H1 (cell line): ENCODE data around the gene CYP1A2. TPM values are rescaled to one million over a fixed set of nuclear protein-coding genes. Genes with fewer than 3 reads are reported as not detected.

Source experiments
- CTCF ChIA-PET: fragments of 300-600 bp; sonication (Branson Sonifier 250); formaldehyde crosslinking; loops from one replicate; lab custom pipeline; 2021; ENCODE audit not compliant: partially characterized antibody; lab: Charles Lee
- POLR2A ChIA-PET: fragments of 300-600 bp; sonication (Branson Sonifier 250); formaldehyde crosslinking; loops from one replicate; lab custom pipeline; 2021; ENCODE audit warnings: inconsistent platforms; ENCODE audit not compliant: partially characterized antibody; lab: Charles Lee
- DNase-seq, 2 experiments: peaks; one replicate each; pipeline versions ENCODE4 v3.0.0 to v3.0.0-alpha.2; 2010 to 2022; ENCODE audit warnings: low spot score in 2 of 2, low read depth in 1 of 2, mixed read lengths in 1 of 2
- FAIRE-seq: peaks from 2 replicates; lab custom pipeline; 2011; peaks lifted over from hg19 to GRCh38; lab: Jason Lieb, UNC
- H2AFZ ChIP-seq: 2 replicates; pipeline ENCODE4 v1.8.1; 2012; ENCODE audit warnings: low read length, inconsistent platforms
- H2AK5ac ChIP-seq: 2 replicates; pipeline ENCODE4 v1.6.1; 2013; ENCODE audit warnings: low read depth, low read length
- H2BK120ac ChIP-seq: replicated peaks from 2 replicates; pipeline ENCODE3; 2013; ENCODE audit warnings: low read depth, low read length, inconsistent platforms
- H2BK12ac ChIP-seq: 2 replicates; pipeline ENCODE4 v1.6.1; 2013; ENCODE audit warnings: low read depth, low read length
- H2BK15ac ChIP-seq: 2 replicates; pipeline ENCODE4 v1.6.1; 2013; ENCODE audit warnings: low read length
- H2BK20ac ChIP-seq: 2 replicates; pipeline ENCODE4 v1.6.1; 2013; ENCODE audit warnings: low read length
- H2BK5ac ChIP-seq: 2 replicates; pipeline ENCODE4 v1.6.1; 2013; ENCODE audit warnings: low read depth, low read length
- H3K14ac ChIP-seq: 2 replicates; pipeline ENCODE4 v1.6.1; 2013; ENCODE audit warnings: inconsistent platforms; ENCODE audit not compliant: insufficient read length
- H3K18ac ChIP-seq: 2 replicates; pipeline ENCODE4 v1.6.1; 2013; ENCODE audit warnings: low read length; ENCODE audit errors: extremely low read depth
- H3K23ac ChIP-seq: 2 replicates; pipeline ENCODE4 v1.6.1; 2013; ENCODE audit warnings: inconsistent platforms; ENCODE audit not compliant: insufficient read length
- H3K23me2 ChIP-seq: 2 replicates; pipeline ENCODE4 v1.6.1; 2013; ENCODE audit warnings: low read depth, low read length
- H3K27ac ChIP-seq: 2 replicates; pipeline ENCODE4 v1.6.1; 2011; ENCODE audit warnings: low read depth, low read length, inconsistent platforms
- H3K27me3 ChIP-seq, 4 experiments: replicated peaks in 1 of 4; 1 replicate in 1 of 4; 2 replicates in 3 of 4; pipeline versions ENCODE4 v1.6.1 to v1.8.1; 2011 to 2013; ENCODE audit warnings: low read length in 3 of 4, mild to moderate bottlenecking in 3 of 4, inconsistent platforms in 2 of 4, mixed read lengths in 2 of 4, moderate library complexity in 1 of 4; ENCODE audit not compliant: control insufficient read depth in 3 of 4, insufficient read depth in 3 of 4; ENCODE audit errors: extremely low read depth in 1 of 4
- H3K36me3 ChIP-seq, 4 experiments: 2 replicates each; pipeline versions ENCODE4 v1.6.1 to v1.8.1; 2011 to 2013; ENCODE audit warnings: mild to moderate bottlenecking in 4 of 4, low read length in 3 of 4, moderate library complexity in 2 of 4, control low read depth in 1 of 4, inconsistent platforms in 1 of 4; ENCODE audit not compliant: insufficient read depth in 4 of 4, control insufficient read depth in 2 of 4
- H3K4ac ChIP-seq: replicated peaks from 2 replicates; pipeline ENCODE3; 2013; ENCODE audit warnings: low read length, low read depth, mixed read lengths, inconsistent platforms; ENCODE audit not compliant: insufficient read length
- H3K4me1 ChIP-seq, 4 experiments: replicated peaks in 1 of 4; 1 replicate in 1 of 4; 2 replicates in 3 of 4; pipeline versions ENCODE4 v1.6.1 to v1.8.1; 2011 to 2013; ENCODE audit warnings: low read length in 3 of 4, inconsistent platforms in 2 of 4, mixed read lengths in 1 of 4; ENCODE audit not compliant: insufficient read depth in 4 of 4, control insufficient read depth in 3 of 4
- H3K4me2 ChIP-seq, 2 experiments: 2 replicates each; pipeline versions ENCODE4 v1.6.1 to v1.8.1; 2011 to 2013; ENCODE audit warnings: low read depth in 2 of 2, low read length in 2 of 2, control low read depth in 1 of 2, inconsistent platforms in 1 of 2, mild to moderate bottlenecking in 1 of 2; ENCODE audit not compliant: insufficient read depth in 1 of 2
- H3K4me3 ChIP-seq, 4 experiments: fragments of 200-600, 300-600 bp in 1 of 4; sonication (generic), shearing (Covaris generic), sonication (Bioruptor Twin) in 1 of 4; 2 replicates each; pipeline versions ENCODE4 v1.5.1 to v1.8.1; 2011 to 2016; ENCODE audit warnings: low read length in 4 of 4, low read depth in 3 of 4, control low read depth in 2 of 4, inconsistent platforms in 2 of 4, mild to moderate bottlenecking in 2 of 4, mixed read lengths in 1 of 4, moderate library complexity in 1 of 4; ENCODE audit not compliant: insufficient read depth in 2 of 4; ENCODE audit errors: extremely low read depth in 1 of 4
- H3K56ac ChIP-seq: replicated peaks from 2 replicates; pipeline ENCODE3; 2013; ENCODE audit warnings: low read depth, mild to moderate bottlenecking, mixed read lengths, low read length, inconsistent platforms; ENCODE audit not compliant: insufficient read length
- H3K79me1 ChIP-seq: 2 replicates; pipeline ENCODE4 v1.6.1; 2013; ENCODE audit warnings: low read depth, low read length, control low read depth
- H3K79me2 ChIP-seq, 2 experiments: 2 replicates each; pipeline versions ENCODE4 v1.6.1 to v1.8.1; 2012 to 2013; ENCODE audit warnings: low read length in 2 of 2, mild to moderate bottlenecking in 2 of 2, inconsistent platforms in 1 of 2; ENCODE audit not compliant: insufficient read depth in 2 of 2, control insufficient read depth in 1 of 2
- H3K9ac ChIP-seq, 4 experiments: replicated peaks in 1 of 4; 1 replicate in 1 of 4; 2 replicates in 3 of 4; pipeline versions ENCODE4 v1.6.1 to v1.8.1; 2011 to 2013; ENCODE audit warnings: low read depth in 3 of 4, low read length in 3 of 4, control low read depth in 2 of 4, mild to moderate bottlenecking in 2 of 4, moderate library complexity in 2 of 4, inconsistent platforms in 1 of 4; ENCODE audit errors: extremely low read depth in 1 of 4
- H3K9me3 ChIP-seq, 2 experiments: 2 replicates each; pipeline versions ENCODE4 v1.6.1 to v1.8.1; 2012 to 2013; ENCODE audit warnings: mild to moderate bottlenecking in 2 of 2, moderate library complexity in 2 of 2, control low read depth in 1 of 2, inconsistent platforms in 1 of 2, low read depth in 1 of 2, low read length in 1 of 2, mixed read lengths in 1 of 2; ENCODE audit not compliant: insufficient read depth in 2 of 2
- H4K20me1 ChIP-seq, 2 experiments: replicated peaks in 1 of 2; 2 replicates each; pipeline versions ENCODE3 to v1.8.1; 2011 to 2013; ENCODE audit warnings: inconsistent platforms in 2 of 2, low read length in 2 of 2, mild to moderate bottlenecking in 1 of 2; ENCODE audit not compliant: insufficient read depth in 2 of 2, control insufficient read depth in 1 of 2
- H4K5ac ChIP-seq: 2 replicates; pipeline ENCODE4 v1.6.1; 2013; ENCODE audit warnings: low read length, low read depth, mixed read lengths, inconsistent platforms; ENCODE audit not compliant: insufficient read length
- H4K8ac ChIP-seq: 2 replicates; pipeline ENCODE4 v1.8.0; 2013; ENCODE audit warnings: mild to moderate bottlenecking, moderate library complexity, low read length, inconsistent platforms; ENCODE audit not compliant: insufficient read depth; ENCODE audit errors: extremely low read depth
- H4K91ac ChIP-seq: replicated peaks from 2 replicates; pipeline ENCODE3; 2013; ENCODE audit warnings: low read length, mixed read lengths, inconsistent platforms; ENCODE audit not compliant: insufficient read length
- EGR1 ChIP-seq: IDR thresholded peaks from 2 replicates; pipeline ENCODE4 v1.6.1; 2011; ENCODE audit warnings: low read depth, low read length, borderline replicate concordance
- HDAC2 ChIP-seq, 2 experiments: fragments of 300-600 bp in 1 of 2; sonication (generic) in 1 of 2; IDR thresholded peaks; 2 replicates each; pipeline ENCODE4 v1.6.1; 2011 to 2012; ENCODE audit warnings: low read depth in 2 of 2, low read length in 2 of 2, mild to moderate bottlenecking in 2 of 2, moderate library complexity in 2 of 2, borderline replicate concordance in 1 of 2, inconsistent platforms in 1 of 2
- JUND ChIP-seq: IDR thresholded peaks from 2 replicates; pipeline ENCODE4 v1.6.1; 2011; ENCODE audit warnings: mild to moderate bottlenecking, improper control_type of control experiment, low read length
- KDM4A ChIP-seq: IDR thresholded peaks from one replicate; pipeline ENCODE4 v1.7.1; 2012; ENCODE audit warnings: low read depth, mild to moderate bottlenecking, moderate library complexity, low read length, inconsistent platforms; ENCODE audit not compliant: severe bottlenecking
- KDM5A ChIP-seq: fragments of 200-600 bp; IDR thresholded peaks from 2 replicates; pipeline ENCODE4 v1.7.1; 2012; ENCODE audit warnings: mild to moderate bottlenecking, low read length, inconsistent platforms, mixed read lengths
- RBBP5 ChIP-seq: IDR thresholded peaks from 2 replicates; pipeline ENCODE4 v1.7.1; 2012; ENCODE audit warnings: low read depth, mild to moderate bottlenecking, inconsistent platforms, low read length, moderate library complexity, borderline replicate concordance
- SAP30 ChIP-seq: fragments of 300-600 bp; sonication (generic); IDR thresholded peaks from 2 replicates; pipeline ENCODE4 v1.7.1; 2012; ENCODE audit warnings: low read length, moderate library complexity, mild to moderate bottlenecking, inconsistent platforms; ENCODE audit not compliant: insufficient read depth, insufficient replicate concordance
- SIRT6 ChIP-seq: IDR thresholded peaks from one replicate; pipeline ENCODE4 v1.7.1; 2012; ENCODE audit warnings: low read length, inconsistent platforms
- WGBS, 2 experiments: shearing (Covaris generic) in 1 of 2; methylation state at CpG; one replicate each; pipeline versions ENCODE4 v1.1.6 to v1.1.7; 2013 to 2015; ENCODE audit warnings: low lambda C conversion rate in 2 of 2, mixed read lengths in 2 of 2, inconsistent platforms in 1 of 2, low coverage in 1 of 2, missing lambda C conversion rate in 1 of 2; ENCODE audit not compliant: insufficient replicate concordance in 2 of 2, insufficient coverage in 1 of 2, insufficient read length in 1 of 2; ENCODE audit errors: extremely low coverage in 1 of 2, missing lambda C conversion rate in 1 of 2; 5-methylcytosine and 5-hydroxymethylcytosine counted together
- polyA plus RNA-seq, 7 experiments: library from polyadenylated mRNA; depleted of rRNA in 3 of 7; stranded (reverse) in 5 of 7; unstranded in 2 of 7; fragments of >200 nt in 5 of 7; fragments of 200-250 nt in 2 of 7; gene quantifications; 1 replicate in 5 of 7; 2 replicates in 1 of 7; 4 replicates in 1 of 7; pipeline versions ENCODE4 v1.2.1 to v1.2.3, GENCODE V29; 2011 to 2013; ENCODE audit warnings: missing spikeins in 2 of 7, mixed read lengths in 2 of 7
- total RNA-seq: library from RNA; stranded (reverse); fragmentation: NEBNext Ultra II Directional; extraction: Animal tissue kit (Norgen Biotek cat#: 25700); gene quantifications from 2 replicates; pipeline ENCODE4 v1.2.1, GENCODE V29; 2021
- TF ChIP-seq, protein P1 (sequence below): IDR thresholded peaks from 2 replicates; pipeline ENCODE4 v1.6.1; 2011; ENCODE audit warnings: low read length, improper control_type of control experiment

CYP1A2 gene
- total and polyA plus RNA-seq, 2 of the 8 experiments (the other 6 are each of a cell fraction or from before 2014, with no cell fraction given) = not detected

DNA sequence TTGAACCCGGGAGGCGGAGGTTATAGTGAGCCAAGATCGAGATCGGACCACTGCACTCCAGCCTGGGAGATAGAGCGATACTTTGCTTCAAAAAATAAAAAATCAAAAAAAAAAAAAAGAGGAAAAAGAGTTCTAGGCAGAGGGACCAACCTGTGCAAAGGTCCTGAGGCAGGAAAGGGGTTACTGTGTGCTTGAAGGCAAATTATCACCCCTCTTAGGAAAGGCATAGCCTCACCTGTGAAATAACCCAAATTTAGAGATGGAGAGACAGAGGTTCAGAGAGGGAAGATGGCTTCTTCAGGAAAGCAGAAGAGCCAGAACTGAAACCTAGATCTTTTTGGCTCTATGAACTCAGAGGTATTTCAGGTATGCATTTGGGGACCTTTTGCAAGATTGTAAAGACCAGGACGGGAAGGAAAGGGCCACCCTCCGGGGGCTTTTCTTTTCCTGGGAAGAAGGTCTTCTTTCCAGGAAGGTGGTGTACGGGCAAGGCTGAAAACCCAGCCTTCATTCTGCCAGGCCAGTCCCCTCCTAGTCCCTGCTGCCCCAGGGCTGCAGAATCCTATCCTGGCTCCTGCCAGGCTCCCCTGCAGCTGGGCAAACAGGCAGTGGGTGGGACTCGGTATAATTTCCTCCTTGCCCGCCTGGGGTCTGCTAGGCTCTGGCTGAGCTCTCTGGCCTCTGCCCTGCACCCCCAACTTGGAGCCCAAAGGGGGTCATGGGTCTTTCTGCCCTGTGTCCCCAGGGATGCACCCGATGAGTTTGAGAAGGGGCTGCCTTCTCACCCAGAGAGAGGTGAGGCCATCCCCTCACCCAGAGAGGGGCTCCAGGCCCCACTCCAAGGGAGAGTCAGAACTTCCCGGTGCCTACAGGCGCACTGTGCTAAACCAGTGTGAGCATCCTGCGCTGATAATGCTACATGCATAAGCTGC, 18.8 kb downstream of the CYP1A2 start:
- Histone ChIP-seq H3K23ac (no peak overlapping the region), H3K9me3 (no peaks in the 10 kb centered on the region), H2BK120ac (no peak overlapping the region), H4K8ac (peak overlapping the region; percentile 29; the same call in 1 of the 2 replicates), H4K5ac (no peak overlapping the region), H3K23me2 (no peaks in the 10 kb centered on the region), H3K4me1 (peaks cover 0 to 11% (median under 1%) of the 10 kb centered on the region in 4 experiments; a peak in 5 of 7 replicates), H3K18ac (no peak overlapping the region), H3K4me3 (no peak overlapping the region), H2BK20ac (0 out of 2 replicates have a peak overlapping the region, but pooled peaks have one; percentile 24), H3K14ac (no peak overlapping the region), H2AK5ac (no peak overlapping the region), H3K79me2 (no peaks in the 10 kb centered on the region), H3K27ac (no peak overlapping the region), H2BK15ac (no peak overlapping the region), H2AFZ (no peak overlapping the region), H2BK12ac (no peak overlapping the region), H3K79me1 (no peaks in the 10 kb centered on the region), H3K56ac (no peak overlapping the region), H4K91ac (no peak overlapping the region), H2BK5ac (no peak overlapping the region), H3K4me2 (no peak overlapping the region), H3K27me3 (no peaks in the 10 kb centered on the region), H3K4ac (no peak overlapping the region), H3K36me3 (no peaks in the 10 kb centered on the region), H4K20me1 (peaks cover 0 to 2% of the 10 kb centered on the region in 2 experiments), H3K9ac (no peak overlapping the region)
- ChIA-PET CTCF (interaction anchor here (0.7 to 53.7 kb wide), 32 partner anchors 8 to 437 kb away, joined by 3 to 1439 read pairs (median 7); partner anchors contain the start of genes CLK3, CPLX3, CSK and CYP11A1), POLR2A (interaction anchor here (0.8 to 6.0 kb wide), 10 partner anchors 7 to 145 kb away, joined by 3 to 82 read pairs (median 4); partner anchors contain the start of gene CYP1A1)
- no peak for DNase-seq
- FAIRE-seq = no peak
- WGBS, 2 experiments = 88% methylated on average over 13 of the region's 14 CpGs; no CpG with 5 or more reads in 1 of the 2 experiments
- TF ChIP-seq HDAC2 (IDR thresholded peaks at IDR 0.05; ENCODE audit: borderline replicate concordance in 1 of 2, low read depth in 2 of 2, low read length in 2 of 2) = no peak
- TF ChIP-seq SAP30 = no peak
- no peak for TF ChIP-seq KDM4A
- TF ChIP-seq JUND = no peak
- TF ChIP-seq EGR1 = no peak
- TF ChIP-seq KDM5A = no peak
- no peak for TF ChIP-seq SIRT6
- TF ChIP-seq, protein P1, sequence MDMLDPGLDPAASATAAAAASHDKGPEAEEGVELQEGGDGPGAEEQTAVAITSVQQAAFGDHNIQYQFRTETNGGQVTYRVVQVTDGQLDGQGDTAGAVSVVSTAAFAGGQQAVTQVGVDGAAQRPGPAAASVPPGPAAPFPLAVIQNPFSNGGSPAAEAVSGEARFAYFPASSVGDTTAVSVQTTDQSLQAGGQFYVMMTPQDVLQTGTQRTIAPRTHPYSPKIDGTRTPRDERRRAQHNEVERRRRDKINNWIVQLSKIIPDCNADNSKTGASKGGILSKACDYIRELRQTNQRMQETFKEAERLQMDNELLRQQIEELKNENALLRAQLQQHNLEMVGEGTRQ = no peak
- no peak for TF ChIP-seq RBBP5
